ENCODE results near the gene PCSK7. TPM values are rescaled to one million over a fixed set of nuclear protein-coding genes. Genes with fewer than 3 reads are reported as not detected.
A peak's percentile ranks its signal among the peaks of the same experiment; 100 is the strongest.
"Not testable (repeated sequence)": the region's sequence is repeated elsewhere in the genome, so short reads cannot be mapped to it uniquely, and the experiment has no call there.

The PCSK7 gene
- total and polyA plus RNA-seq, 4 donors: 7.3 to 32.3 (median 16.2) TPM

- H3K4me1 ChIP-seq (ENCODE audit: control insufficient read depth in 4 of 4, insufficient read depth in 4 of 4, low read length in 3 of 4): peaks cover 2 to 19% (median 14%) of the 10 kb centered on the region in 4 donors
- TF ChIP-seq CTCF (IDR thresholded peaks at IDR 0.05; ENCODE audit: low read depth, low read length, missing input control) (no peak), EGR1 (IDR thresholded peaks at IDR 0.05; ENCODE audit: low read depth in 2 of 2) (no peak), RXRA (IDR thresholded peaks at IDR 0.05) (no peak), GABPA (IDR thresholded peaks at IDR 0.05 in 1 of 2, conservative IDR thresholded peaks at IDR 0.05 in 1 of 2) (no peak), RAD21 (IDR thresholded peaks at IDR 0.05) (no peak), SP1 (IDR thresholded peaks at IDR 0.05) (no peak), NR2F2 (IDR thresholded peaks at IDR 0.05) (no peak), FOXA2 (IDR thresholded peaks at IDR 0.05) (no peak), MAX (IDR thresholded peaks at IDR 0.05) (no peak), HNF4G (IDR thresholded peaks at IDR 0.05) (no peak), FOXA1 (IDR thresholded peaks at IDR 0.05) (no peak), YY1 (IDR thresholded peaks at IDR 0.05) (no peak)
- no peaks in the 10 kb centered on the region for H3K27me3 ChIP-seq (ENCODE audit: control insufficient read depth in 4 of 4, insufficient read depth in 4 of 4, low read length in 3 of 4)
- no peak overlapping the region for H3K27ac ChIP-seq (ENCODE audit: low read depth in 1 of 2, low read length in 2 of 2)
- no peak overlapping the region for H3K9ac ChIP-seq (ENCODE audit: low read depth in 1 of 2, low read length in 2 of 2)
- 92% methylated on average over 11 of the region's 11 CpGs for WGBS
- no peak overlapping the region for H3K4me3 ChIP-seq (ENCODE audit: low read depth in 1 of 3, low read length in 3 of 3)
- H3K36me3 ChIP-seq (ENCODE audit: control insufficient read depth in 4 of 4, insufficient read depth in 3 of 4, low read depth in 1 of 4, low read length in 3 of 4): peaks cover 8 to 49% (median 18%) of the 10 kb centered on the region in 4 donors
- H3K9me3 ChIP-seq (ENCODE audit: control insufficient read depth in 4 of 4, low read length in 3 of 4): no peaks in the 10 kb centered on the region
- no peak for DNase-seq (ENCODE audit: low spot score)
Measured at GRCh38 chr11:117183724-117184349, 48.0 kb downstream of the PCSK7 start.

GRCh38 chr11:117183178-117183577 lies 48.7 kb downstream of the PCSK7 start:
- not testable (repeated sequence) for H3K27ac ChIP-seq (ENCODE audit: low read depth in 1 of 2, low read length in 2 of 2); H3K9ac ChIP-seq (ENCODE audit: low read depth in 1 of 2, low read length in 2 of 2); H3K27me3 ChIP-seq (ENCODE audit: control insufficient read depth in 4 of 4, insufficient read depth in 4 of 4, low read length in 3 of 4); H3K4me3 ChIP-seq (ENCODE audit: low read depth in 1 of 3, low read length in 3 of 3); DNase-seq (ENCODE audit: low spot score); H3K9me3 ChIP-seq (ENCODE audit: control insufficient read depth in 4 of 4, low read length in 3 of 4)
- 97% methylated on average over 13 of the region's 13 CpGs for WGBS
- Histone ChIP-seq H3K36me3 (ENCODE audit: control insufficient read depth in 4 of 4, insufficient read depth in 3 of 4, low read depth in 1 of 4, low read length in 3 of 4) (peaks cover 7 to 43% (median 18%) of the 10 kb centered on the region in 4 donors), H3K4me1 (ENCODE audit: control insufficient read depth in 4 of 4, insufficient read depth in 4 of 4, low read length in 3 of 4) (peaks cover 2 to 21% (median 16%) of the 10 kb centered on the region in 4 donors)

GRCh38 chr11:117182551-117182935 lies 49.3 kb downstream of the PCSK7 start:
- H3K4me1 ChIP-seq (ENCODE audit: control insufficient read depth in 4 of 4, insufficient read depth in 4 of 4, low read length in 3 of 4): peaks cover 4 to 23% (median 18%) of the 10 kb centered on the region in 4 donors
- TF ChIP-seq REST (IDR thresholded peaks at IDR 0.05) (no peak), HNF4G (IDR thresholded peaks at IDR 0.05) (no peak)
- DNase-seq (ENCODE audit: low spot score): peak; percentile 30
- H3K27ac ChIP-seq (ENCODE audit: low read depth in 1 of 2, low read length in 2 of 2): no peak overlapping the region
- no peak overlapping the region for H3K4me3 ChIP-seq (ENCODE audit: low read depth in 1 of 3, low read length in 3 of 3)
- no peaks in the 10 kb centered on the region for H3K9me3 ChIP-seq (ENCODE audit: control insufficient read depth in 4 of 4, low read length in 3 of 4)
- no peak overlapping the region for H3K9ac ChIP-seq (ENCODE audit: low read depth in 1 of 2, low read length in 2 of 2)
- H3K27me3 ChIP-seq (ENCODE audit: control insufficient read depth in 4 of 4, insufficient read depth in 4 of 4, low read length in 3 of 4): no peaks in the 10 kb centered on the region
- 95% methylated on average over 10 of the region's 10 CpGs for WGBS
- H3K36me3 ChIP-seq (ENCODE audit: control insufficient read depth in 4 of 4, insufficient read depth in 3 of 4, low read depth in 1 of 4, low read length in 3 of 4): peaks cover 3 to 37% (median 15%) of the 10 kb centered on the region in 4 donors
